Nephron (organoid): ENCODE data around the gene NEMP2.

Experiments used
- H3K27ac Mint-ChIP-seq, 3 experiments: 2 replicates each; pipeline ENCODE4 v1.8.0; 2020; ENCODE audit warnings: mixed read lengths in 3 of 3, mild to moderate bottlenecking in 2 of 3, moderate library complexity in 1 of 3
- H3K27me3 Mint-ChIP-seq: 2 replicates; pipeline ENCODE4 v1.8.0; 2021; ENCODE audit warnings: low read depth, mild to moderate bottlenecking, moderate library complexity, mixed read lengths
- H3K36me3 Mint-ChIP-seq: 2 replicates; pipeline ENCODE4 v1.8.0; 2020; ENCODE audit warnings: low read depth, mixed read lengths
- H3K4me1 Mint-ChIP-seq: 2 replicates; pipeline ENCODE4 v1.8.0; 2020; ENCODE audit warnings: mixed read lengths
- H3K4me3 Mint-ChIP-seq, 3 experiments: 2 replicates each; pipeline ENCODE4 v1.8.0; 2020; ENCODE audit warnings: mild to moderate bottlenecking in 3 of 3, mixed read lengths in 3 of 3, moderate library complexity in 2 of 3
- H3K9me3 Mint-ChIP-seq: 2 replicates; pipeline ENCODE4 v1.8.0; 2020; ENCODE audit warnings: mixed read lengths
- TF ChIP-seq, protein P1 (sequence below), 3 experiments: fragments of 200-600 bp; sonication (generic); IDR thresholded peaks; one replicate each; pipeline ENCODE4 v1.5.0; 2021; ENCODE audit warnings: antibody characterized with exemption in 3 of 3; ENCODE audit not compliant: unreplicated experiment in 3 of 3

Gene NEMP2

DNA sequence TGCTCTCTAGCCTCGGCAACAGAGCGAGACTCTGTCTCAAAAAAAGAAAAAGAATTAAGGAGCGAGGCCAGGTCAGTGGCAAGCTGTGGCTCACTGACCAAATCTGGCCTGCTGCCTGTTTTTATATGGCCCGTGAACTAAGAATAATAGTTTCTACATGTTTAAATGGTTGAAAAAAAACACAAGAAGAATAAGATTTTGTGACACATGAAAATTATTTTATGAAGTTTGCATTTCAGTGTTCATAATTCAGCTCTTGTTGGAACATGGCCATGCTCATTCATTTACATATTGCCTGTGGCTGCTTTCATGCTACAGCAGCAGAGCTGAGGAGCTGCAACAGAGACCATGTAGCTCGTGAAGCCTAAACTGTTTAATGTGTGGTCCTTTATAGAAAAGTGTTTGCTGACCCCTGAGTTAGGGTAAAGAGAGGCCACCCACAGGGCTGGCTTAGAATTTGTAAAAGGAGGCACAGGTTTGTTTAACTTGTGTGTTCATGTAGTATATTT lies 66.9 kb downstream of the NEMP2 start:
- Mint-ChIP-seq H3K4me3 (peak overlapping the region in 2 of 3 experiments; percentile 6 to 7), H3K27ac (peak overlapping the region; percentile 92 to 99 (median 93)), H3K9me3 (peaks cover 10% of the 10 kb centered on the region), H3K36me3 (peaks cover 9% of the 10 kb centered on the region), H3K27me3 (no peaks in the 10 kb centered on the region), H3K4me1 (peaks cover 42% of the 10 kb centered on the region)
- TF ChIP-seq, protein P1, sequence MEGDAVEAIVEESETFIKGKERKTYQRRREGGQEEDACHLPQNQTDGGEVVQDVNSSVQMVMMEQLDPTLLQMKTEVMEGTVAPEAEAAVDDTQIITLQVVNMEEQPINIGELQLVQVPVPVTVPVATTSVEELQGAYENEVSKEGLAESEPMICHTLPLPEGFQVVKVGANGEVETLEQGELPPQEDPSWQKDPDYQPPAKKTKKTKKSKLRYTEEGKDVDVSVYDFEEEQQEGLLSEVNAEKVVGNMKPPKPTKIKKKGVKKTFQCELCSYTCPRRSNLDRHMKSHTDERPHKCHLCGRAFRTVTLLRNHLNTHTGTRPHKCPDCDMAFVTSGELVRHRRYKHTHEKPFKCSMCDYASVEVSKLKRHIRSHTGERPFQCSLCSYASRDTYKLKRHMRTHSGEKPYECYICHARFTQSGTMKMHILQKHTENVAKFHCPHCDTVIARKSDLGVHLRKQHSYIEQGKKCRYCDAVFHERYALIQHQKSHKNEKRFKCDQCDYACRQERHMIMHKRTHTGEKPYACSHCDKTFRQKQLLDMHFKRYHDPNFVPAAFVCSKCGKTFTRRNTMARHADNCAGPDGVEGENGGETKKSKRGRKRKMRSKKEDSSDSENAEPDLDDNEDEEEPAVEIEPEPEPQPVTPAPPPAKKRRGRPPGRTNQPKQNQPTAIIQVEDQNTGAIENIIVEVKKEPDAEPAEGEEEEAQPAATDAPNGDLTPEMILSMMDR (IDR thresholded peaks at IDR 0.05; ENCODE audit: unreplicated experiment in 3 of 3), result no peak

GRCh38 chr2:190466819-190467446 lies 67.6 kb downstream of the NEMP2 start:
- Mint-ChIP-seq H3K4me3 (no peak overlapping the region), H3K9me3 (peaks cover 4% of the 10 kb centered on the region), H3K27me3 (no peaks in the 10 kb centered on the region), H3K27ac (peak overlapping the region; percentile 92 to 99 (median 93)), H3K36me3 (peaks cover 4% of the 10 kb centered on the region), H3K4me1 (peaks cover 42% of the 10 kb centered on the region)
- TF ChIP-seq, protein P1 (IDR thresholded peaks at IDR 0.05; ENCODE audit: unreplicated experiment in 3 of 3), result no peak

- Mint-ChIP-seq H3K4me1 (peaks cover 38% of the 10 kb centered on the region), H3K27me3 (no peaks in the 10 kb centered on the region), H3K4me3 (no peak overlapping the region), H3K27ac (no peak overlapping the region), H3K9me3 (no peaks in the 10 kb centered on the region), H3K36me3 (no peaks in the 10 kb centered on the region)
- TF ChIP-seq, protein P1 (IDR thresholded peaks at IDR 0.05; ENCODE audit: unreplicated experiment in 3 of 3), result no peak
These were observed 69.5 kb downstream of the NEMP2 start for GRCh38 chr2:190465060-190465459.

DNA sequence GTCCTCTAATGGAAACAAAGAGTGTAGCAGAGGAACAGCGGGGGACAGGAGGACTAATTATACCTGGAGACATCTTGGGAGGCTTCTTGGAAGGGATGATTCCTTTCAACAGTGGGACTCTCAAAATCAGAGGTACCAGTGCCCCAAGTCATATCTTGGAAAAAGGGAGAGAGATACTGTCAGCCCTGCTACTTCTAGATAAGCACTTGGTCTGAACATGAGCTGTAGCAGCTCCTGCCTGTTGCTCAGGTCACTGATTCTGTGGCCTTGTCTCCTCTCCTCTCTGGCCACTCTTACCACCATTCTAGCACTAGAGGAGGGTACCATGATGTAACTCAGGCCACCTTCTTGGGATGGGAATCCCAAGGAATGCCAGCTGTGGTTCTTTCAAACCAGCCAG lies 71.9 kb downstream of the NEMP2 start:
- Mint-ChIP-seq H3K4me1 (peaks cover 13% of the 10 kb centered on the region), H3K36me3 (no peaks in the 10 kb centered on the region), H3K9me3 (no peaks in the 10 kb centered on the region), H3K27ac (no peak overlapping the region), H3K27me3 (no peaks in the 10 kb centered on the region), H3K4me3 (no peak overlapping the region)
- TF ChIP-seq, protein P1 (IDR thresholded peaks at IDR 0.05; ENCODE audit: unreplicated experiment in 3 of 3), result no peak

DNA sequence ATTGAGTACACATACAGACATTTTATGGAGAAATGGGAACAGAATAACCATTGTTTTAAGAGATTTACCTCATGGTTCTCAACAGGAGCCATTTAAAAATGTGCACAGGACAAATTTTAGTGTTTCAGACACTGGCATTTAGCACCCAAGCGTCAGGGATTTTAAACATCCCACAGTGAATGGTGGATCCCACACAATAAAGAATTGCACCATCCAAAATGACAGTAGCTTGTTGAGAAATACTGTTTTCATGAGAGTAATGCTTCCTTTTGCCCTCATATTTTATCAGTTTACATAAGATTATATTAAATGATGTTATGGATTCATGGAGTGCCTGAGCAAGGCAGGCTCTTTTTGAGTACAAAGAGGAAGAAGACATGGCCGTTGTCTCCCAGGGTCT lies 72.3 kb downstream of the NEMP2 start:
- no peaks in the 10 kb centered on the region for H3K36me3 Mint-ChIP-seq
- TF ChIP-seq, protein P1 (IDR thresholded peaks at IDR 0.05; ENCODE audit: unreplicated experiment in 3 of 3), result no peak
- no peak overlapping the region for H3K27ac Mint-ChIP-seq
- H3K9me3 Mint-ChIP-seq, result no peaks in the 10 kb centered on the region
- H3K27me3 Mint-ChIP-seq, result no peaks in the 10 kb centered on the region
- H3K4me1 Mint-ChIP-seq, result peaks cover 9% of the 10 kb centered on the region
- H3K4me3 Mint-ChIP-seq, result no peak overlapping the region

DNA sequence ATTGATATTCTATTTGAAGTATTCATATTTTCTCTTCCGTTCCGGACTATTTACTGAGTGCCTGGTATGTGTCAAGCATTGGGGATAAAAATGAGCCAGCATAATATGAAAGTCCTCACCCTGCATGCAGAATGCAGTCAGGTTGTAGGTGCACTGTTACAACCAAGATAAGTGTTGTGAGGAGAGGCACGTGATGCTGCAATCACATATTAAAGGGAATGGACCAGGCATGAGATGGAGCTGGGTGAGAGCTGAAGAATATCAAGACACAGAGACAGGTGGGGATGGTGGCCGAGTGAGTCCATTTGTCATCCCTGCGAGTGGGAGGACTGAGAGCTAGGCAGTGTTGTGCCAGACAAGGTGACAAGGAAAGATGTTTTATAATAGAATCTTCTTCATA lies 74.0 kb downstream of the NEMP2 start:
- no peaks in the 10 kb centered on the region for H3K36me3 Mint-ChIP-seq
- H3K27ac Mint-ChIP-seq, result no peak overlapping the region
- H3K4me3 Mint-ChIP-seq, result no peak overlapping the region
- no peaks in the 10 kb centered on the region for H3K4me1 Mint-ChIP-seq
- no peaks in the 10 kb centered on the region for H3K27me3 Mint-ChIP-seq
- no peaks in the 10 kb centered on the region for H3K9me3 Mint-ChIP-seq
- TF ChIP-seq, protein P1 (IDR thresholded peaks at IDR 0.05; ENCODE audit: unreplicated experiment in 3 of 3), result no peak
